GM13977 (cell line): ENCODE results near the gene ASXL1.
"Not testable (repeated sequence)": the region's sequence is repeated elsewhere in the genome, so short reads cannot be mapped to it uniquely, and the experiment has no call there.

ENCODE experiments used
- DNase-seq: peaks from one replicate; pipeline ENCODE4 v3.0.0; 2012; ENCODE audit warnings: low spot score
- CTCF ChIP-seq: IDR thresholded peaks from 2 replicates; pipeline ENCODE4 v1.5.1; 2012; ENCODE audit warnings: mild to moderate bottlenecking, control low read depth; ENCODE audit not compliant: insufficient read depth; ENCODE audit errors: extremely low read depth, missing control alignments
- in situ Hi-C: fragments of 300-500 bp; cut with MboI; formaldehyde crosslinking; loops from one replicate; pipeline ENCODE4 v1.12.0; 2022; ENCODE audit warnings: low sequenced_read_pairs, low pct_unique_long_range_greater_than_20kb, mixed read lengths, inconsistent platforms; ENCODE audit not compliant: unreplicated experiment

Gene ASXL1

GRCh38 chr20:32400476-32400875 is 42.3 kb downstream of the ASXL1 start:
- in situ Hi-C loops, result no loop called here
- no peak for DNase-seq
- TF ChIP-seq CTCF, result no peak

DNA sequence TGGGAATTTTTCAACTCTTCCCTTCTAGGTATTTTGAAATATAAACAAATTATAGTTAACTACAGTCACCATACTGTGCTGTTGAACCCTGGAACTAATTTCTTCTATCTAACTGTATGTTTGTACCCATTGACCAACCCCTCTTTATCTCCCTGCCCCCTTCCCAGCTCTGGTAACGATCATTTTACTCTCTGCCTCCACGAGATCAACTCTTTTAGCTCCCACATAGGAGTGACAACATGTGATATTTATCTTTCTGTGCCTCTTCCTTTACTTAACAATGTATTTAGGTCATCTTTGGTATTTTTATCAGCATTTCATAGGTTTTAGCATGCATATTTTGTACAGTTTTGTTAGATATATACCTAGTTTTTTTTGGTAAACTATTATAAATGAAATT is 45.9 kb downstream of the ASXL1 start:
- DNase-seq, result no peak
- no peak for TF ChIP-seq CTCF
- in situ Hi-C loops, result no loop called here

DNA sequence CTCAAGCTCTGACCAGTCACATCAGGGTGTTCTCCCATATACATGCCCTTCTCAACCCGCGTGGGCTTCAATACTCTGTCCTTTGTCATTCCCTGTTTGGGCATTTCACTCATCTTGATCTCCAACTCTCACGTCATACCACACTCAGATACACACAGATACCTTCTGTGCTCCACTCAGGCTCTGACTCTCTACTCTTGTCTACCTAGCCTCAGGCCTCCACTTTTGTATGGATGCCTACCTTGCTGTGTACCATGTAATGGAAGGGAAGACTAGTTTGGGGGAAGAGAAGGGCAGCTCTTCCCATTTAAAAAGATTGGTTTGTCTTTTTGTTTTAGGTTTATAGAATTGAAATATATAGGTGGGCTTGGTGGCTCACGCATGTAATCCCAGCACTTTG is 48.6 kb downstream of the ASXL1 start:
- no peak for TF ChIP-seq CTCF
- in situ Hi-C loops, result no loop called here
- no peak for DNase-seq

DNA sequence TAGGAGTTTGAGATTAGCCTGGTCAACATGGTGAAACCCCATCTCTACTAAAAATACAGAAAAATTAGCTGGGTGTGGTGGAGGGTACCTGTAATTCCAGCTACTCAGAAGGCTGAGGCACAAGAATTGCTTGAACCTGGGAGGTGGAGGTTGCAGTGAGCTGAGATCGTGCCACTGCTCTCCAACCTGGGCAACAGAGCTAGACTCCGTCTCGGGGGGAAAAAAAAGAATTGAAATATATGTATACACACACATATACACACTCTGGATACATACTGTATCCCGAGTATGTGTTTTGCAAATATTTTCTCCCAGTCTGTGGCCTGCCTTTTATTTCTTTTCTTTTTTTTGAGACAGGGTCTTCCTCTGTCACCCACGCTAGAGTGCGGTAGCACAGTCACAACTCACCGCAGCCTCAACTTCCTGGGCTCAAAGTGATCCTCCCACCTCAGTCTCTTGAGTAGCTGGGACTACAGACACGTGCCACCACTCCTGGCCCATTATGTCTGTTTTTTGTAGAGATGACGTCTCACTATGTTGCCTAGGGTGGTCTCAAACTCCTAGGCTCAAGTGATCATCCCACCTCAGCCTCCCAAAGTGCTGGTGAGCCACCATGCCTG is 49.1 kb downstream of the ASXL1 start:
- DNase-seq, in situ Hi-C loops: not testable (repeated sequence)

- no peak for DNase-seq
- in situ Hi-C loops, result no loop called here
- no peak for TF ChIP-seq CTCF
Observed at GRCh38 chr20:32411955-32412706, 54.0 kb downstream of the ASXL1 start.

DNA sequence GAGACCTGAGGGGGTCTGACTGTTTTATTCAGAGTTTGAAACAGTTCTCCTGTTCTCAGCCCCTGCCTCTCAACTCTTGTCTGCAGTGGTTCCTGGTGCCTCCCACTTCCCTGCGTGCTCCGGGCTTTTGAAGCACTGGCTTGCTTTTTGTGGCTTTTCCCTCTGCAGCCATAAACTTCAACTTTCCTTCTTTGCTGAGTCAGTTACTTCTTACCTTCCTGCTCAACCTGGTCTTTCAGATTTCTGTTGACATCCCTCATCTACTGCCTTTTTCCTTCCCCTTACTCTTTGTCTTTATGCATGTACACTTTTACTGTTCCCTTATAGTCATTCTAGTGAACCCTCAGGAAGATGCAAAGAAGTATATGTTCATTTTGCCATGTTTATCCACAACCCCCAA is 57.4 kb downstream of the ASXL1 start:
- in situ Hi-C loops, result no loop called here
- no peak for DNase-seq
- TF ChIP-seq CTCF, result no peak

DNA sequence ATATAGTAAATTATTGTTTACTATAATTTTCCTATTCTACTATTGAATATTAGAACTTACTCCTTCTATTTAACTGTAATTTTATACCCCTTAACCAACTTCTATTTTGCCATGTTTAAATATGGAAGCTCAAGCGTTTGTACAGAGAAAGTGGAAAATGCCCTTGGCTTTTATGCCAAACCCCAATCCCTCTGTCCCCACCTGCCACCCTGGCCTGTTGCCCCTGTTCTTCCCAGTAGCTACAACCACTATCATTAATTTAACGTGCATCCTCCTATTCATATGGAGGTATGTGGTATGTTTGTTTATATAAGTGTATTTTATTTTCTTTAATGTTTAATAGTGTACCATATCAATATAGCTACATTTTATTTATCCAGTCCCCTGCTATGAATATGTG is 58.1 kb downstream of the ASXL1 start:
- no peak for DNase-seq
- TF ChIP-seq CTCF, result no peak

More for the DNA sequence above, 58.1 kb downstream of the ASXL1 start:
- in situ Hi-C loops, result no loop called here
